ENCODE measurements around the gene LAMB4.

DNA sequence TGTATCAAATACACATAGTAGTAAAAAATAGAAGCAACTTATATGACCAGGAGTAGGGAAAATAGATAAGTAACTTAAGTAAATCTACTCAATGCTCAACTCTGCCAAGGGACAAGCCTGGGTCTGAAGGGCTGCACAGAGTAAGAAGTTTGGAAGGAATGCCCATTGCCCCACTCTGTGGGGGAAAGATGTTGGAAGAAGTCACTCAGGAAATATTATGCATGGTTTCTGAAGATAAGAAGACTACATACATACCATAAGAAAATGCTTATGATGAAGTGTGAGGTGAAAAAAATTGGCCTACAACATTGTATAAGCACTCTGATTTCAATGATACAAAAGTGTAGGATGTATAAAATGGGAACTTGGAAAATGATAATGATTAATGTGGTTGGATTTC is 54.0 kb downstream of the LAMB4 start:
- TF ChIP-seq, protein P1, sequence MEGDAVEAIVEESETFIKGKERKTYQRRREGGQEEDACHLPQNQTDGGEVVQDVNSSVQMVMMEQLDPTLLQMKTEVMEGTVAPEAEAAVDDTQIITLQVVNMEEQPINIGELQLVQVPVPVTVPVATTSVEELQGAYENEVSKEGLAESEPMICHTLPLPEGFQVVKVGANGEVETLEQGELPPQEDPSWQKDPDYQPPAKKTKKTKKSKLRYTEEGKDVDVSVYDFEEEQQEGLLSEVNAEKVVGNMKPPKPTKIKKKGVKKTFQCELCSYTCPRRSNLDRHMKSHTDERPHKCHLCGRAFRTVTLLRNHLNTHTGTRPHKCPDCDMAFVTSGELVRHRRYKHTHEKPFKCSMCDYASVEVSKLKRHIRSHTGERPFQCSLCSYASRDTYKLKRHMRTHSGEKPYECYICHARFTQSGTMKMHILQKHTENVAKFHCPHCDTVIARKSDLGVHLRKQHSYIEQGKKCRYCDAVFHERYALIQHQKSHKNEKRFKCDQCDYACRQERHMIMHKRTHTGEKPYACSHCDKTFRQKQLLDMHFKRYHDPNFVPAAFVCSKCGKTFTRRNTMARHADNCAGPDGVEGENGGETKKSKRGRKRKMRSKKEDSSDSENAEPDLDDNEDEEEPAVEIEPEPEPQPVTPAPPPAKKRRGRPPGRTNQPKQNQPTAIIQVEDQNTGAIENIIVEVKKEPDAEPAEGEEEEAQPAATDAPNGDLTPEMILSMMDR (IDR thresholded peaks at IDR 0.05), result no peak
- no peak for TF ChIP-seq POLR2A (IDR thresholded peaks at IDR 0.05)
